HL-60/S4 treated with phorbol 12-myristate 13-acetate at 8.2 ng/mL for 4 days and 3 days (cell line): Measurements from ENCODE around the gene LDLR.
"Not testable (repeated sequence)": the region's sequence is repeated elsewhere in the genome, so short reads cannot be mapped to it uniquely, and the experiment has no call there.

Source experiments
- in situ Hi-C: fragments of 300-500 bp; cut with MboI; formaldehyde crosslinking; loops from 2 replicates; pipeline ENCODE4 v1.15.0; 2022; ENCODE audit warnings: low sequenced_read_pairs

The LDLR gene

DNA sequence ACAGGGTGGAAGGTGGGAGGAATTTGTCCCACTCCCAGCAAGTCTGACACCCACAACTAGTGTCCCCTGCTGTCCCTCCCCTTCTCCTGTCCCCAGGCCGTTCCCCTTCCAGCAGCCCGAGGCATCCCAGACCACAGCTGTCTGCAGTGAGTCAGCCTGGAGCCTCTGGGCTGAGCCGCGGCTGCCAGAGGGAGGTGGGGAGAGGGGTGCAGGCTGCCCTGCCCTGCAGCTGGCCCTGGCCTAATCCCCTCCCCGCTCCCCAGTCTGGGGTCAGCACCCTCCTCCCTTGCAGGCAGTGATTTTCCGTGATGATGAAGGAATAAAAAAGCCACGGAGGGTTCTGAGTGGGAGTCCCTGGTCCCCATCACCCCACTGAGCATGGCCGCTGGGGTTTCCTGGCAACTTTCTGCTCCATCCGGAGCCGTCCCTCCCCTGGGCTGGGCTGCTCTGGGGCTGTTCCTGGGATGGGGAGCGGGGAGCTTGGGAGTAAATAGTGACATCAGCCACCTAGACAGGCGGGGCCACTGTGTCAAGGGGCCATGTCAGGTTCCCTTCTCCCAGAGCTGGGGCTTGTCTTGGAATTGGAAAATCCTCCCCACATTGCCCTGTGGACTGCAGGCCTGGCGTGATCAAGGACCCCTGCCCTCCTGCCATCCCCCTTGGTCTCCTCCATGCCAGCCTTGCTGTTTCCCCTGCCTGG lies 49.5 kb downstream of the LDLR start:
- in situ Hi-C loops: no loop called here

DNA sequence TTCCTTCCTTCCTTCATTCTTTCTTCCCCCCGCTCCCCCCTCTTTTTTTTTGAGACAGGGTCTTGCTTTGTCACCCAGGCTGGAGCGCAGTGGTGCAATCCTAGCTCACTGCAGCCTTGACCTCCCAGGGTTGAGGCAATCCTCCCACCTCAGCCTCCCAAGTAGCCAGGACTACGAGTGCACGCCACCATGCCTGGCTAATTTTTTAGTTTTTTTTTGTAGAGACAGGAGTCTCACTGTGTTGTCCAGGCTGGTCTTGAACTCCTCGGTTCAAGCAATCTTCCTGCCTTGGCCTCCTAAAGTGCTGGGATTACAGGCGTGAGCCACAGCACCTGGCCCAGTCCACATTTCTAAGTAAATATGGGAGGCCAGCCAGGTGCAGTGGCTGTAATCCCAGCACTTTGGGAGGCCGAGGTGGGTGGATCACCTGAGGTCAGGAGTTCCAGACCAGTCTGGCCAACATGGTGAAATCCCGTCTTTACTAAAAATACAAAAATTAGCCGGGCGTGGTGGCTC lies 50.8 kb downstream of the LDLR start:
- in situ Hi-C loops: not testable (repeated sequence)

DNA sequence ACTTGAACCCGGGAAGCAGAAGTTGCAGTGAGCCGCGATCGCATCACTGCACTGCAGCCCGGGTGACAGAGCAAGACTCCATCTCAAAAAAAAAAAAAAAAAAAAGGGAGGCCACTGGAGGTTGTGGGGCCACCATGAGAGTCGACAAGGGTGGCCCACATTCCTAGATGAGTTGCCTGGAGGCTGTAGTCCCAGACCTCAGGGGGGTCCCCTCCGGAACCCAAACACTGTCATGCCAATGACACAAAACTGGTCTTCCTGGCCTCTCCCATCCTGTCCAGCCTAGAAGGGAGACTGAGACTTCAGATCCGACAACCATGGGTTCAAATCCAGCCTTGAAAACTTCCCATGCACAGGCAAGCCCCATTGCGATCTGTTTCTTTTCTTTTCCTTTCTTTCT lies 51.6 kb downstream of the LDLR start:
- in situ Hi-C loops: no loop called here

DNA sequence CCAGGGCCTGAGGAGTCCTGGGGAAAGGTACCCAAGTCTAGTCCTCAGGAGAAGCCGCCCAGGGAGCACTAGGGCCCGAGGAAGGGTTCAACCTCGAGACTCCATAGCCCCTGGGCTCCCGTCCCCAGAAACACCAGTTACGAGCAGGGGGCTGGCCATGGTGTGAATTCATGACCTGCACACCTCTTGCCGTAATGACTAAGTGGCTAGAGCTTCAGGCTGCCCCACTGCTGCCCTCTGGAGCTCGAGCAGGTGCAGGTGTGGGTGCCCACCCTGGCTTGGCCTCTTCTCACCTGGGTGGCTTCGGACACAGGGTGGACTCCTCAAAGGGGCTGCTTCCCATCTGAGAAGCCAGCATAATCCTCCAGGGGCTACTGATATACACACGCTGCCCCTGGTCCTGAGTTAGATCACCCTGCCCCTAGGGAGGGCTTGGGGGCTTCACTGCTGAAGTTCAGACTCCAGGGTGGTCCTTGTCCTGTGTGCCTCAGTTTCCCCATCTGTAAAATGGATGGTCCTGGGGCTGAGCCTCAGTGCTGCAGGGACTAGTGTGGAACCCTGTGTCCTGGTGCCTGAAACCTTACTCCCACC lies 52.8 kb downstream of the LDLR start:
- in situ Hi-C loops: no loop called here

DNA sequence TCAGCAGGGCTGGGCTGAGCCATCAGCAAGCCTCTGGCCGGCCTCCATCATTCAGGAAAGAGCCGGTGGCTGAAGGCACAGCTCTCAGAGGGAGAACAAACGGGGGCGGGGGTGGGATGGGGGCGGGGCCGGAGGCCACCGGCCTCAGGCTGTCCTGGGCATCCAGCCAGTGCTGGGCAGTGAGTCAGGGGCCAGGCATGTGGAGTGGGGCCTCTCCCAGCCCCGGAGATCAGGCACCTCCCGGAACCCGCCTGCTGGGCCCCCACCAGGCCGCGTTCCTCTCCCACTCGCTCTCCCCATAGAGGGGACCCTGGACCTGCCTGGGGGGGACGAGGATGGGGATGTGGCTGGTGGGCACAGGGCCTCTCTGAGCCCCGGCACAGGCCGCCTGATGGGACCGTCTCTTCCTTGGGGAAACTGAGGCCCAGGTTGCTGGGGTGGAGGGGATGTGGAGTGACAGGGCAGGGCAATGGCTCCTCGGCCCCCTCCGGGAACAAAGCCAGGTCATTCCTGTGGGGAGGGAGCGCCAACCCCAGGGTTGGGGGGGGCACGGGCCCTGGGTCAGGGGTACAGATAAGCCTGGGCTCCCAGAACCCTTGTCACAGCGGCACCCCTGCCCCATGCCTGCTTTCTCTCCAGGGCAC lies 53.4 kb downstream of the LDLR start:
- in situ Hi-C loops: no loop called here

DNA sequence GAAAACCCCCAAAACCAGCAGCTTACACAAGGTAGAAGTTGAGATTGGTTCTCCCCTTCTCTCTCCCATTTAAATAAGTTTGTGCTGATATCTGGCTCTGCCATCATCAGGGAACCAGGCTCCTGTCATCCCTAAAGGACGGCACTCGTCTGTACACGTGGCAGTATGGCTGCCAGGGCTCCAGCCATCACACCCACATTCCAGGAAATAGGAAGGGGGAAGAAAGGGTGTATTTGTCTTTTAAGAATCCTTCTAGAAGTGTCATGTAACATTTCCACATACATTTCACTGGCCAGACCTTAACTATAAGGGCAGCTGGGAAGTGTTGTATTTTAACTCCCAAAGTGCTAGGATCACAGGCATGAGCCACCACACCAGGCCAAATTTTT lies 56.3 kb downstream of the LDLR start:
- in situ Hi-C loops: no loop called here

DNA sequence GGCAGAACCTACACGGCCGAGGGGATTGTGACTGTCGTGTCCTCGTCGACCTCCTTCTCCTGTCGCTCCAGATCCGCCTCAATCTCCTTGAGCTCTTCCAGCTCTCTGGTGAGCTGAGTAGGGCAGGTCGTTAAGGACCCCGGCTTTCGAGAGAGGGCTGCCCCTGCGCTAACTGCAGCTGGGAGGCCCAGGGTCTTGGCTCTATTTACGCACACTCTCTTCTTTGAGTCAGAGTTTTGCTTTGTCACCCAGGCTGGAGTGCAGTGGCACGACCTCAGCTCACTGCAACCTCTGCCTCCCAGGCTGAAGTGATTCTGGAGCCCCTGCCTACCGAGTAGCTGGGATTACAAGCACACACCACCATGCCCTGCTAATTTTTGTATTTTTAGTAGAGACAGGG lies 58.7 kb downstream of the LDLR start:
- in situ Hi-C loops: no loop called here

DNA sequence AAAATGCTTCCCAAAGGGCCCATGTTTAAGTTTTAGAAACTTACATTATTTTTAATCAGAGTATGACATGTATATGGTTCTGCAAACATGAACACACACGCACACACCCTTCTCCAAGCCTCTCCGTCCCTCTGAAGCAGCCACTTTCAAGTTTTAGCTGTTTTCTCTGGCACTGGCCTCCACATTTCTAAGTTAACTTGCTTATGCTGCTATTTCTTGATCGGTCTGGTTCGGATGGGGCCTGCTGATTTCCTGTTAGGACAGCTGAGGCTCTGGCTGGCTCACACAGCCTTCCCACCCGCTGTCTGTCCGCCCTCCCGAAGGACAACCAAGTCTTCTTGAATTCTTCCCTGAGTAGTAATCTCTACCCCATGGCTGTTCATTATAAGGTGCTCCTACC lies 61.9 kb downstream of the LDLR start:
- in situ Hi-C loops: no loop called here

DNA sequence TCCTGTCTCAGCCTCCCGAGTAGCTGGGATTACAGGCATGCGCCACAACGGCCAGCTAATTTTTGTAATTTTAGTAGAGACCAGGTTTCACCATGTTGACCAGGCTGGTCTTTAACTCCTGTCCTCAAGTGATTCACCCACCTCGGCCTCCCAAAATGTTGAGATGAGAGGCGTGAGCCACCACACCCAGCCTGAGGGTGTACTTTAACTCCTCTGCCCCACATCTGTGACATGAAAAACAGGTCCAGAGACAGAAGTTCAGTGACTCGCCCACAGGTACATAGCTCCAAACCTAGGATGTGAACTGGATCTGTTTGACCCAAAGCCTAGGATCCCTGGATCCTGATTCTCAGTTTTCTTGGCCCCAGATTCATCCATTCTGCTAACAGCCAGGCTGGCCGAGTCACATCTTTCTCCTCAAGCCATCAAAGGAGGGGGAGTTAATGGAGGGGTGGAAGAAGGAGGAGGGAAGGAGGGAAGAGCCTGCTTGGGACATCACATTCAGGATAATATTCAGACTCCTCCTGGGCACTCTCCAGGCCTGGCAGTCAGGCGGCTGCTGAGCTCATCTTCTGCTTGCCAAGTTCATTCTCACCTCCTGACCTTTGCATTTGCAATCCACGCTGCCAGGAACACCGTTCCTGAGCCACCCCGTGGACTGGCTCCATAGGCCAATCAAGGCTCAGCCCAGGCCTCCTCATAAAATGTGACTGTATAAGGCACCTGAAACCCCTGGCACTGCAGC lies 63.2 kb downstream of the LDLR start:
- in situ Hi-C loops: no loop called here

DNA sequence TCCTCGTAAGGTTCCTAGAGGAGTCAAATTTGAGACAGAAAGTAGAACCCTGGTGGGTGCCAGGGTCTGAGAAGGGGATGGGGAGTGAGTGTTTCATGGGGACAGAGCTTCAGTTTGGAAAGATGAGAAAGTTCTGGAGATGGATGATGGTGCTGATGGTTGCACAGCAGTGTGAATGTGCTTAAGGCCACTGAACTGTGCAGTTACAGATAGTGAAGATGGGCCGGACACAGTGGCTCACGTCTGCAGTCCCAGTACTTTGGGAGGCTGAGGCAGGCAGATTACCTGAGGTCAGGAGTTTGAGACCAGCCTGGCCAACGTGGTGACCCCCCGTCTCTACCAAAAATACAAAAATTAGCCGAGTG lies 65.4 kb downstream of the LDLR start:
- in situ Hi-C loops: no loop called here

DNA sequence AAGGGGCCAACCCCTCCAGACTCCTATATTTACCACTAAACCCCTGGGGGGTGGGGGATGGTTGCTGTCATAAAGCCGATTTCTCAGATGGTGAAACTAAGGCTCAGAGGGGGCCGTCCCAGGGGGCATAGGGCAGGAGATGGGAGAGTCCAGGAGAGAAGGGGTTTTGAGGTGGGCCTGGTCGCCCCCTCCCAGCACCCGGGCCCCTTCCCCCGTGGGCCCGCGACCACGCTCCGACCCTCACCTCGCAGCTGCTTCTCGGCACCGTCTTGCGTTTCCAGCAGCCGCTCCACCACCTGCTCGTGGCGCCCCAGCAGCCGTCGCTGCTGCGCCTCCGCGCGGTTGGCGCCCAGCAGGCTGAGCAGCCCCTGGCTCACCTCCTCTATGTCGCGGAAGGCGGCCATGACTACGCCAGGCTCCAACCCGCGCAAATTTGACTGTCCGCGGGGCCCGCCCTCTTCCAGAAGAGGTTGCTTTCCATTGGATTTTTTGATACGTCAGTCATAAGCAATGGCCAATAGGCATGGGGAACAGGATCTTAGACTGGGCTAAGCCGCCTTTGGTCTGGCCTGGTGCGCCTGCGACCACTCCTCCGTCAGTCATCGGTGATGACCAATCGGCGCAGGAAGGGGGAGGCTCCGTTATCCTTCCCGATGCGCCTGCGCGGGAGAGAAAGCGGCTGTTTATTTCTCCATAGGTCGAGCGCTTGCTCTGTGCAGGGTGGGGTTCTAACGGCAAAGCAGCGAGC lies 66.3 kb downstream of the LDLR start, which contains the start of gene SPC24:
TSS of gene SPC24 (minus strand) at position 410 of the 748 bp plus-strand sequence. CDS start at position 404, 6 bp downstream.
- in situ Hi-C loops: no loop called here

DNA sequence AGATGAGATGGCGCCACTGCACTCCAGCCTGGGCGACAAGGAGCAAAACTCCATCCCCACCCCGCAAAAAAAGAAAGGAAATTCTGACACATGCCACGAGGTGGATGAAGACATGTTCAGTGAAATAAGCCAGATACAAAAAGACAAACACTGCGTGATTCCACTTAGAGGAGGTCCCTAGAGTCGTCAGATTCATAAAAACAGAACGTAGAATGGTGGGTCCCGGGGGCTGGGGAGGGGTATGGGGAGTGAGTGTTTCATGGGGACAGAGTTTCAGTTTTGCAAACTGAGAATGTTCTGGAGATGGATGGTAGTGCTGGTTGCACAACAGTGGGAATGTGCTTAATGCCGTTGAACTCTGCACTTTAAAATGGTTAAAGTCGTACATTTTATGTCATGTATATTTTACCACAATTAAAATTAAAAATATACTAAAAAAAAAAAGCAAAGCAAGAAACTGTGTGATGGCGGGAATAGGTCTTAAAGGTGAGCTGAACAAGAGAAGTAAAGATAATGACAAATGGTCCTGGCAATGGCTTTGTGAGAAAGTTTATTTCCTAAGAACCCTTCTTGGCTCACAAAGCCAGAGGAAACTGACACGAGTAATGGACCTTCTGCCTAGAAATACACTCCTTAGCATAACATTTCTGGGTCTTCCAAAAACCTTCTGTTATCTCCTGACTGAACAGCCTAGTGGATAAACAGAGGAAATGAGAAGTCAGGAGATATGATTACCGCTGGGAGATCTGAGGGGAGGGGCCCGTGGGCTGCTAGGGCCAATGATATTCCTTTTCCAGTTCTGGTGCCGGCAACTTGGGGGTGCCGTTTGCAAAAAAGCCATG lies 70.6 kb downstream of the LDLR start:
- in situ Hi-C loops: no loop called here

DNA sequence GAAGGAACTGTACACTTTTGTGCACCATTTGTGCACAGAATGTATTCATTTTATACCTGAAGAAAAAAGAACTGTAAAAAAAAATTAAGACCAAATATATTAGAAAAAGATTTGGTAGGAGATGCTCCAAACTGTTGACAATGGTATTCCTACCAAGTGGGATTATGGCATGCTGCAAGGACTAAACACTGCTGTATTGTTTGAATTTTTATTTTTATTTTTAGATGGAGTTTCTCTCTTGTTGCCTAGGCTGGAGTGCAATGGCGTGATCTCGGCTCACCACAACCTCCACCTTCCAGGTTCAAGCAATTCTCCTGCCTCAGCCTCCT lies 71.1 kb downstream of the LDLR start:
- in situ Hi-C loops: not testable (repeated sequence)

DNA sequence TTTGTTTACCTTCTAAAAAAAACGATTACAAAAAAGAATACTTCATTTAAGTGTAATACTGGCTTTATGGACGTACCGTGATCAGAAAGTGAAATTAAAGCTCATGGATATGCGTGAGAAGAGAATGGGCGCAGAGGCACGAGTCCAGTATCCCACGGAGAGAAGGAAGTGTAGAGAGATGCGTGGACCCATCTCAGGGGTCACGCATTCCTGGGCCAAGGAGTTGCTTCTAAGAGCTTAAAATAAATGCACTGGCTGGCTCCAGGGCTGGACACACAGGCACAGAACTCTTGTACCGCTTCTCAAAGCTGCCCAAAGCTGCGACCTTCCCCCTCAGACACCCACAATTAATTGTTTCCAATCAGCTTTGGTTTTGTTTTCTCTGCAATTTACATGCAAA lies 75.0 kb downstream of the LDLR start:
- in situ Hi-C loops: no loop called here

DNA sequence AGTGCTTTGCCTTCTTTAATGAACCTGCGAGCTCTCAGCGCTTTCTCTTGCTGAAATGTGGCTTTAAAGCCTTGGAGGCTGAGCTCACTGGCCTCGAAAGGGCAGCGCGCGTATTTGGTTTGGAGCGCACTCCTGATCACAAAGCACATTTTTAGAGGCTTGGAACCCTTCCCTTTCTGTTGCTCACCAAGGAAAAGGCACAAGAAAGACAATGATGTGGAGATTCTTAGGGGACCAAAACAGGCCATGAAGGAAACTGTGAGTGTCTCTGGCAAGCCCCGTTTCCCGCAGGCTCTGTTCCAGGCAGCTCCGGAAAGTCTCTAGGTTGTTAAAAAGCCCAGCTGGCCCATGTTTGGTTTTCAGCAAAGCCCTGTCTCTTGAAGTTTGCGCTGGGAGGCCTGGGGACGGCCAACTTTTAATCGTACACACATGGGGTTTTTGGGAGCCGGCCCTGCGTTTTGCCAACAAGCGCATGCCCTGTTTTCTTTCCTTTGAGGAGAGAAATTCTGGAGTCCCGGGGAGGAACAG lies 75.7 kb downstream of the LDLR start:
- in situ Hi-C loops: no loop called here

DNA sequence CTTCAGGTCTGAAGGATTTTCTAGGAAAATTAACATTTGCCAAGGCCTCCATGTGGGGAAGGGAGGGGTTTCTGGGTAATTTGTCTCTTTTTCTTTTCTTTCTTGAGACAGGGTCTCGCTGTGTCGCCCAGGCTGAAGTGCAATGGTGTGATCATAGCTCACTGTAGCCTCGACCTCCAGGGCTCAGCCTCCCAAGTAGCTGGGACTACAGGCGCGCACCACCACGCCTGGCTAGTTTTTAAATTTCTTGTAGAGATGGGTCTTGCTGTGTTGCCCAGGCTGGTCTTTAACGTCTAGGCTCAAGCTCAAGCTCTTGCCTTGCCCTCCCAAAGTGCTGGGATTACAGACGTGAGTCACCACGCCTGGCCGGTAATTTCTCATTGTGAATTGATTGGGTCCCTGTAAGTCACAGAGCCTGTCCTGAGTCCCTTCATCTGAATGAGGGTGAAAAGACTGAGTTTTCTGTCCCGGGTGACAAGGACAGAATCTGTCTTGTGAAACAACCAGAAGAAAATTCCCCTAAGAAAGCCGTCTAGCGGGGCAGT lies 76.3 kb downstream of the LDLR start:
- in situ Hi-C loops: no loop called here

DNA sequence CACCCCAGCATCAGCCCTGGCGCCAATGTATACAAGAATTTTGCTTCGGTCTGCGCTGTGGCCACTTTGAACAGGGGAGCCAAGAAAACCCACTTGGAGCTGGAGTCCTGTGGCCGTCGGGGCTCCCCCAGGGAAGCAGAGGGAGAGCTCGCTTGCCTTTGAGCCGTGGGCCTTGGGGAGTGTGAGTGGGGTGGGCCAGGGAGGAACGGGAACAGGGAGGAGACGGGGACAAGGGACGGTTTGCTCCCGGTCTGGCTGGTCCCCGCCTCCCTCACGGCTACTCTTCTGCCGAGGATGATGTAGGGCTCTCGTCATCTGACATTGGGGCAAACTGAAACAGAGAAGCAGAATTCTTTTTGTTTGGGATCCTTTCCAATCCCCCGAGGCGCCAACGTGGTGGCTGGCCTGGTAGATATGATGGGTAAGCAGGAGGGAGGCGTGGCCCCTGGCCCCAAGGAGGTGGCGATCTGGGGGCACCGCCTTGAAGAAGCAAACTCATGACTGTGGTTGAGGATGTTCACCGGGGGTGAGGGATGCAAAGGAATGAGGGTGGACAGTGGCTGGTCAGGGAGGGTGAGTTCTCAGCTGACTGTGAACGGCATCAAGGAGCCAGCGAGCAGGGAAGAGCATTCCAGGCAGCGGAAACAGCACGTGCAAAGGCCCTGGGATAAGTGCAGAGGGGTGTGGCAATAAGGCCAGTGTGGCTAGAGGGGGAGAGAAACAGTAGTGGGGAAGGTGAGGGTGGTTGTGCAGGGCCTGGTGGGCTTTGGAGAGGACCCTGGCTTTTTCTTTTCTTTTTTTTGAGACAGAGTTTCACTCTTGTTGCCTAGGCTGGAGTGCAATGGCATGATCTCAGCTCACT lies 77.2 kb downstream of the LDLR start:
- in situ Hi-C loops: no loop called here

DNA sequence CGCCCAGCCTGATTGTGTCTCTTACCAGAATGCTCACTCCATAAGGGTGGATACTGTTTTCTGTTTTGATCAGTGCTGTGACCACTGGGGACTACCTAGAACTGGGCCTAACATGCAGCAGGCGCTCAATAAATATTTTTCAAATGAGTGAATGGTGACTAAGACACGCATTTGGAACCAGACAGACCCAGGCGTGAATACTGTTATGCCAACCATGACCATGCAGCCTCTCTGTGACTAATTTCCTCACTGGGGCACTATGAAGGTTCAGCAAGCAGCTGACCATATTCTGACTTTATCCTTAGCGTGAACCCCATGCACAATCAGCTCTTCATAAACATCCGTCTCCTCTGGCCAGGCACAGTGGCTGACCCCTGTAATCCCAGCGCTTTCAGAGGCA lies 79.3 kb downstream of the LDLR start:
- in situ Hi-C loops: no loop called here
